Activated naive CD4-positive, alpha-beta T cell treated with anti-CD3 and anti-CD28 coated beads, Interleukin-2, amount 50 U/mL, for 24 hours (primary cell): ENCODE measurements around the gene IGSF21.

Source experiments
- H3K27ac Mint-ChIP-seq: one replicate; pipeline ENCODE4 v1.8.0; 2021; ENCODE audit warnings: mild to moderate bottlenecking, mixed read lengths
- H3K27me3 Mint-ChIP-seq: one replicate; pipeline ENCODE4 v1.8.0; 2021; ENCODE audit warnings: mixed read lengths
- H3K36me3 Mint-ChIP-seq: one replicate; pipeline ENCODE4 v1.8.0; 2021; ENCODE audit warnings: mixed read lengths
- H3K4me1 Mint-ChIP-seq: one replicate; pipeline ENCODE4 v1.8.0; 2021; ENCODE audit warnings: mixed read lengths
- H3K4me3 Mint-ChIP-seq: one replicate; pipeline ENCODE4 v1.8.0; 2021; ENCODE audit warnings: mild to moderate bottlenecking, mixed read lengths
- H3K9me3 Mint-ChIP-seq: one replicate; pipeline ENCODE4 v1.8.0; 2021; ENCODE audit warnings: mixed read lengths

Gene IGSF21

DNA sequence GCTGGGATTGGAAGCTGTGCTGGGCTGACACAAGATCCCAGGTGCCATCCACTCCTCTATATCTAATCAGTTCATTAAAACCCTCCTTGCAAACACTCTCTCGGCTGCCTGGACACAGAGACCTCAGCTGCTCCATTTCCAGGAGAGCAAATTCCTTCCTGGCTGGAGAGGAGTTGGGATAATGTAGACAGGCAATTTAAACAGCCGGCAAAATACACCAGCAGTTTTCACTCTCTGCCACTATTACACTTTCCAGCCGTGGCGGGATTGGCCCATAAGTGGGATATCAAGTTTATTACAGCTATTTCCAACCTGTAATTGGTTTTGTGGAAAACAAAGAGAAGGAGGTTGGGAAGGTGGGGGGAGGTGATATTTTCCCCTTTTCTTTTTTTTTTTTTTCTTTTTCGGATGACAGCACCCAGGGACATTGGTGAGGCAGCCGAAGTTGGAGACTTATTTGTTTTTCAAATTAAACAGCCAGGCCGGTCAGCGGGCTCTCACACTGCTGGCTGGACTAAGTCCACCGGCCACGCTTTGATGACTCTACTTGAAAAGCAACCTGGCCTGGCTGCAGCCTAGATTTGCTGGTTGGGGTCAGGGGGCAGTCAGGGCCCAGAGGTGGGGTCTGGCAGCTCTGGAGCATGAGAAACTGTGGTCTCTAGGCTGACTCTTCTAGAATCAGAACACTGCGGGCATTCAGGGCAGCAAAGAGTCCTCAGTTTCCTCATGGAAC, 177.4 kb downstream of the IGSF21 start:
- Mint-ChIP-seq H3K4me3 (no peak overlapping the region), H3K4me1 (no peaks in the 10 kb centered on the region), H3K9me3 (no peaks in the 10 kb centered on the region), H3K36me3 (no peaks in the 10 kb centered on the region), H3K27me3 (peaks cover 13% of the 10 kb centered on the region), H3K27ac (no peak overlapping the region)

GRCh38 chr1:18285538-18285924, 177.9 kb downstream of the IGSF21 start:
- no peaks in the 10 kb centered on the region for H3K9me3 Mint-ChIP-seq

DNA sequence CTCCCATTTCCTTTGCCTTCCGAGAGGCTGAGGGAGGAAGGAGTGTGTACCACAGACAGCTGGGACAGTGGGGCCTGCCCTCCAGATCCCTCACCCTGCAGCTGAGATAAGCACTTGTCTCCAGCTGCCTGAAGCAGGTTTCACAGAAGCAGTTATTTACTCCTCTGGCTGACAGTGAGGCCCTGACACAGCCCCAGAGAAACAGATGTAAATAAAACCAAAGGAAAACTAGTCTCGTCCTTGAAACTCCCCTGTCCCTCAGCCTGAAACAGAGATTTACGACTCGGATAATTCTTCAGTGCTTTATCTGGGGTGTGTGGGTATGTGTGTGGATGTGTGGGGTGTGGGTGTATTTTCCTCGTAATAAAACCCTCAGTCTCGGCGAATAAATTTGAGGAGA, 181.1 kb downstream of the IGSF21 start:
- Mint-ChIP-seq H3K36me3 (no peaks in the 10 kb centered on the region), H3K4me1 (no peaks in the 10 kb centered on the region), H3K27ac (no peak overlapping the region), H3K27me3 (peaks cover 12% of the 10 kb centered on the region), H3K4me3 (no peak overlapping the region), H3K9me3 (no peaks in the 10 kb centered on the region)

More at GRCh38 chr1:18285538-18285924, 177.9 kb downstream of the IGSF21 start:
- no peak overlapping the region for H3K27ac Mint-ChIP-seq
- H3K4me3 Mint-ChIP-seq, result no peak overlapping the region
- H3K27me3 Mint-ChIP-seq, result peaks cover 11% of the 10 kb centered on the region
- no peaks in the 10 kb centered on the region for H3K36me3 Mint-ChIP-seq
- H3K4me1 Mint-ChIP-seq, result no peaks in the 10 kb centered on the region

DNA sequence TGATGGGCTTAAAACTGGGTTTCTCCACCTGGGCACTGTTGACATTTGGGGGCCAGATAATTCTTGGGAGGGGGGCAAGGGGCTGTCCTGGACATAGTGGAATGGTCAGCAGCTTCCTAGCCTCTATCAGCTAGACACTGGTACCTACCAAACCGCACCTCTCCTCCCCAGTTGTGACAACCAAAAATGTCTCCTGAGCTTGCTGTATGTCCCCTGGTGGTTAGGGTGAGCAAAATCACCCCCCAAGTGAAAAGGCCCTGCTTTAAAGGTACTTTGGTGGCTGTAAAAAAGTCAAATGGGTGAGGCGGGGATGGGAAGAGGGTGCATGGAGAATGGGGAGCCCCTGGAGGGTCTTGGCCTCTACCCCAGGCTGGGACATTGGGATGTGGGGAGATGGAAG, 182.0 kb downstream of the IGSF21 start:
- H3K4me3 Mint-ChIP-seq, result no peak overlapping the region
- H3K27me3 Mint-ChIP-seq, result peaks cover 14% of the 10 kb centered on the region
- no peaks in the 10 kb centered on the region for H3K36me3 Mint-ChIP-seq

DNA sequence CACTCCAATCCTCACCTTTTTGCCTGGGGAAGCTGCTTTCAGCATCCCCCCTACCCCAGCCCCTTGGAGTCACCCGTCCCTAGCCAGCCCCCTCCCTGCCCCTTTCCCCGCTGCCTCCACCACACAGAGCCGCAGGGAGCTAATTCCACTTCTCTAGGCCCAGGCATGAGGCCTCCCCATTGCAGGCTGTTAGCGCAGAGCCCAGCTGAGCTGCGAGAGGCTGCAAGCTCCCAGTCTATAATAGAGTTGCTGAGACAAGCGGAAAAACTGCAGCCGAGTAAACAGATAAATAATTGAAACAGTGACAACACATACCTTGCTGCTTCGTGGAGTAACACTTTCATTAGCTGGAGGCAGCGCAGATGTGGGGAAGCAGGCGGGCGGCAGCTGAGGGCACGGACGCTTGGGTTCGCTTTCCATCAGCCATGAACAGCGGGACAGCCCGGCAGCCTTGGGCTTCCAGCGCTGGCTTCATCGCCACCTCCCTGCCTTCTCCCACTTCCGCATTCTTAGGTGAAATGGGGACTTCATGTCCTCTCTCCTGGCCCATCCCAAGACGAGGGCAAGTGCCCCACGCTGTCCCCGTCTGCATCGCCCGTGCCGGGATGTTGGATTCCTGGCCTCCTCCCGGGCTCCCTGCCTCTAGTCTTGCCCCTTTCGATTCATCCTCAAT, 183.3 kb downstream of the IGSF21 start:
- H3K4me3 Mint-ChIP-seq, result no peak overlapping the region
- no peaks in the 10 kb centered on the region for H3K9me3 Mint-ChIP-seq
- H3K4me1 Mint-ChIP-seq, result no peaks in the 10 kb centered on the region
- no peak overlapping the region for H3K27ac Mint-ChIP-seq
- H3K36me3 Mint-ChIP-seq, result no peaks in the 10 kb centered on the region
- H3K27me3 Mint-ChIP-seq, result peaks cover 21% of the 10 kb centered on the region

More for the DNA sequence above, 182.0 kb downstream of the IGSF21 start:
- no peaks in the 10 kb centered on the region for H3K4me1 Mint-ChIP-seq
- H3K27ac Mint-ChIP-seq, result no peak overlapping the region
- no peaks in the 10 kb centered on the region for H3K9me3 Mint-ChIP-seq

GRCh38 chr1:18292531-18292930, 184.9 kb downstream of the IGSF21 start:
- Mint-ChIP-seq H3K9me3 (no peaks in the 10 kb centered on the region), H3K27ac (no peak overlapping the region), H3K36me3 (no peaks in the 10 kb centered on the region), H3K4me1 (no peaks in the 10 kb centered on the region), H3K27me3 (peaks cover 30% of the 10 kb centered on the region), H3K4me3 (no peak overlapping the region)

DNA sequence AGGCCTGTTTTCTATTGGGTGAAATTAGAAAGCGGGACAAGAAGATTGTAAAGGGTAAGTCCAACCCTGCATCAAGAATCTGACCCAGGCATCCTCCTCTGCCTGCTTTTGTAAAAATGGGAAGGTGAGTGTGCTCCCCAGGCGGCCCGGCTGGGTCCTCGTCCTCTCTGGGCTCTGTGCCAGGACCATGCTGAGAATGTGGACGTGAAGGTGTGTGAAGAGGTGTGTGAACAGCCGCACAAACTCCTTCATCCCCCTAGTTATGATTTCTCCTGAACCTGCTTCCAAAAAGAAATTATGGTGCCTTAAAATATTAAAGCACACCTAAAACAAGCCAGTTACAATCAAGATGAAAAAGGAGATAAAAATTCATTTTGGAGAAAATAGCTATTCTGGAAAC, 185.7 kb downstream of the IGSF21 start:
- Mint-ChIP-seq H3K4me3 (no peak overlapping the region), H3K4me1 (no peaks in the 10 kb centered on the region), H3K9me3 (no peaks in the 10 kb centered on the region), H3K27ac (no peak overlapping the region), H3K36me3 (no peaks in the 10 kb centered on the region), H3K27me3 (peaks cover 33% of the 10 kb centered on the region)

DNA sequence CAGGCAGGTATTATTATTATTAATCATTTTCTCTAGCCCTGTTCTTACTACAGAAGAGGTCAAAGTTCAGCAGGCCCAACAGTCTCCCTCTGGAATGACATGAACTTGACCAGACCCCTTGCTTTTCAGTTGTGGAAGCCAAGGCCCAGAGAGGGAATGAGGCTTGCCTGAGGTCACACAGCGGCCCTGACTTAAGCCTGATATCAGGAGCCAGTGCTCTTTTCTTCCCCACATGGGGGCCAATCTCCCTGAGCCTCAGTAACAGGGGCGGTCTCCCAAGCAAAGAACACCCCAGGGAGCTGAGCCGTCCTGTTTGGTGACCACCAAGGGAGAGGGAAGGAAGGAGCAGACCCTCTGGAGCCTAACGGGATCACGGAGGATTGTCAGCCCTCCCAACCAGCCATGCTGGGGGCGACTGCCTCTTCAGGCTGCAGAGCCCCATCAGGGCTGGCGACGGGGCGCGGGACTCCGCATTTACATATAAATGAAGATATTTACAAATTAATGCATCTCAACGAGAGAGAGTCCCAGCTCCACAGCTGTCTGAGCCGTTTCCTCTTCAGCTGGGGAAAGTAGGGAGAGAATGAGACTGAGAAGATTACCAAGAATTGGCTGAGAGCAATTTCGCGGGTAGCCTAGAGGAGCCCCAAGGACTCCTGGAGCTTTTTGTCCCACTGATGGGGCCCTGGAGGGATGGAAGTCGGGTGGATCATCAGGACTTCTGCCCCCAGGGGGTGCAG, 187.0 kb downstream of the IGSF21 start:
- Mint-ChIP-seq H3K36me3 (no peaks in the 10 kb centered on the region), H3K4me3 (no peak overlapping the region), H3K9me3 (no peaks in the 10 kb centered on the region), H3K27ac (no peak overlapping the region), H3K4me1 (no peaks in the 10 kb centered on the region), H3K27me3 (peaks cover 34% of the 10 kb centered on the region)

DNA sequence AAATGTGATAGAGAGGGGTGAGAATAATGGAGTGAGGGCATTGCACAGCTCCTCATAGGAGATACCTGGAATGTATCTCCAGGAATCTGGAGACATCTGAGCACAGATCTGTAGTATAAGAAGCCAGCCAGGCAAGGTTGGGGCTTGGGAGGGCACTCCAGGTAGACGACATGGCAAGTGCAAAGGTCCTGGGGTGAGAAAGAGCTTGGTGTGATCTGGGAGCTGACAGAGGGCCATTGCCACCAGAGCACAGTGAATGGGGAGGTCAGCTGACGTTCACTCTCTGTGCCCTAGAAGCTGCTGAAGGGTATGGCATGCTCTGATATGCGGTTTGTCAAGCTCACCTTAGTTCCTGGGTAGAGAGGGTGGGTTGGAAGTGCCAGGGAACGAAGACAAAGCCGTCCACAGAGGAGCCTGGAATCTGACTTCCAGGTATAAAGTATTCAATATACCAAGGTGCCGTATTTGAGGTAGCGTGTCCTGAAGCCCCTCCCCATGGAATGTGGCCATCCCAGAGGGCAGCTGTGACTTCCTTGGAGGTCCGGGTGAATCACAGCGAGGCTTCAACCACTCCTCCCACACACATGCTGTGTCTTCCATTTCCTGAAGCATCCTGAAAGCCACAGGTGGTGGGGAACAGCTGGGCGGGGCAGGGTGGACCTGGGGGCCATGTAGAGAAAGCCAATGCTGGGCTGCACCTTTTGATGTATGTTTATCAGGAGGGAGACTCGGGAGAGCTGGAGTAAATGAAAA, 190.5 kb downstream of the IGSF21 start:
- Mint-ChIP-seq H3K4me3 (no peak overlapping the region), H3K9me3 (no peaks in the 10 kb centered on the region), H3K27ac (no peak overlapping the region), H3K27me3 (peaks cover 29% of the 10 kb centered on the region), H3K4me1 (no peaks in the 10 kb centered on the region), H3K36me3 (no peaks in the 10 kb centered on the region)

DNA sequence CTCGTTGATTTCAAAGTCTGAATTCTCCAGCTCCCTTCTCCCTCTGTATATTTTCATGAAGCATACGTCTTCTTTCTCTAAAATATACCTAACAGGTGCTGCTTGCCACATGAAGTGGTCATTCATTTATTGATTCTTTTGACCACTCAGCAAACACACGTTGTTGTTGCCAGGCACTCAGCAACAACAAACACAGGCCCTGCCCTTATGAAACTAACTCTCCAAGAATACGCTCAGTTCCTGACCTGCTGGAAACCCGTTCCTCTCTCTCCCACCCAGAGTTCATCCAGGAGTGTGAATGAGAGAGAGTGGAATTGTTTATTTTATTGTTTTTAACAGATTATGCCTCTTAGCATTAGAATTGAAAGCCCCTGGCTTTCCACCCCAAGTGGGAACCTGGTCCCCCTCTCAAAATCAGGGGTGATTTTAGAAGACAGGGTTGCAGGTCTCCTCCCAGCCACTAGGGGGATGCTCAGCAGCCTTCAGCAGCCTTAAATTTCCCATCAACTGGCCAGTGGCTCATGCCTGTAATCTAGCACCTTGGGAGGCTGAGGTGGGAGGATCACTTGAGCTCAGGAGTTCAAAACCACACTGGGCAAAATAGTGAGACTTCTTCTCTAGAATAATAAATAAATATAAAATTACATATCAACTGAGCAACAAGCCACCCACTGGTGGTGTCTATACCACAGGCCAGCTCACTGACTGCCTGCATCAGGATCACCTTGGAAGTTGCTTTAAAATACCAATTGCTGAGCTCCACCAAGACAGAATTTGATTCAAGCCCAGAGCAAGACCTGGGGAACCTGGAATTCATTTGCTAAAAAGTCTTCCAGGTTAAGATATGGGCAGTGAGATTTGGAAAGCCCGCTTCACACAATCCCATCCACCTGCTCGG, 192.1 kb downstream of the IGSF21 start:
- Mint-ChIP-seq H3K27ac (no peak overlapping the region), H3K4me1 (no peaks in the 10 kb centered on the region), H3K27me3 (peaks cover 25% of the 10 kb centered on the region), H3K4me3 (no peak overlapping the region), H3K36me3 (no peaks in the 10 kb centered on the region), H3K9me3 (no peaks in the 10 kb centered on the region)

DNA sequence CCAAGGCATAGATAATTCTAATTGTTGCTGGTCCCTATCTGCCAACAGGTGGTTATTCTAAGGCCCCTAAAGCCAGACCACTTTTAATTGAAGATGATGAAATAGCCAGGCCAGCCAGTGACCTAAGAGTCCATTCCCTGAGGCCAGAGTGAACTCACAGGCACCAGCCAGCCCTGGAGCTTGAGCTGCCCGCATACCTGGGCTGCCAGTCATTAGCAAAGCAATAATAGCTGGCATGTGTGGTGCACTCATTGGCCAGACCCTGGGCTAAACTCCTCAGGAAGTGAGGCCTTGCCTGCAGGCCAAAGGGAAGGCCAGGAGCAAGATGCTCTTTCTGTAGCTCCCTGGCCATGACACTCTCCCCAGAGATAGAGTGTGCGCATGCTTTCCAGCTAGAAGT, 192.8 kb downstream of the IGSF21 start:
- no peak overlapping the region for H3K27ac Mint-ChIP-seq
- H3K9me3 Mint-ChIP-seq, result no peaks in the 10 kb centered on the region
- H3K27me3 Mint-ChIP-seq, result peaks cover 18% of the 10 kb centered on the region
- no peaks in the 10 kb centered on the region for H3K4me1 Mint-ChIP-seq
- H3K4me3 Mint-ChIP-seq, result no peak overlapping the region
- no peaks in the 10 kb centered on the region for H3K36me3 Mint-ChIP-seq

DNA sequence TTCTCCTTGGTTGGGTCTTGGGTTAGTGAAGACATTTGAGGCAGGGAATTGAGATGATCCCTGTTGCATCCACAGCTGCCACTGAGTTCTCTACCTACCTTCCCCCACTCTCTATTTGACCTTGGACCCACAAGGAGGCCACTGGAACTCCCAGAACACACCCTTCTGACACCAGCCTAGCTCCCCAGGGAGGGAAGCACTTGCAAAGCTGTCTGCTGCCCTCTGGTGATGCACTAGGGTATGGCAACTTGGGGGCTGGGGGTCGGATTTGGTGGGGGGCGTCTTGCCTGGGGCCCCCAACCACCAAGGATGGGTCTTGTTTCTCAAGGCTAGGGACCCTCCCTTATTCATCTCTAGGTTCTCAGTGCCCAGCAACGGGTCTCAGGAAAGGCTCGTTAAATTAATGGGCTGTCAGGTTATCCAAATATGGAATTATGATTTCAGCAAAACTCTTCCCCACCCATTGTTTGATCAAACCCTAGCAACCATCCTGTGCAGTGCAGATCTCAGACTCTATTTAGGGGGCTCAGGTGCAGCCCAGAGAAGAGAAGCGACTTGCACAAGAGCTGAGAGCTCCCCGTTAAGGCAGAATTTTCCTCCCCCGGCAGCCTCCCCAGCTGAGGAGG, 195.3 kb downstream of the IGSF21 start:
- H3K9me3 Mint-ChIP-seq, result no peaks in the 10 kb centered on the region
- no peak overlapping the region for H3K4me3 Mint-ChIP-seq
- H3K27me3 Mint-ChIP-seq, result peaks cover 6% of the 10 kb centered on the region
- H3K27ac Mint-ChIP-seq, result no peak overlapping the region
- H3K36me3 Mint-ChIP-seq, result no peaks in the 10 kb centered on the region
- no peaks in the 10 kb centered on the region for H3K4me1 Mint-ChIP-seq

GRCh38 chr1:18304151-18304869, 196.7 kb downstream of the IGSF21 start:
- H3K9me3 Mint-ChIP-seq, result no peaks in the 10 kb centered on the region
- no peaks in the 10 kb centered on the region for H3K36me3 Mint-ChIP-seq
- no peak overlapping the region for H3K27ac Mint-ChIP-seq
- H3K4me1 Mint-ChIP-seq, result no peaks in the 10 kb centered on the region
- no peak overlapping the region for H3K4me3 Mint-ChIP-seq
- H3K27me3 Mint-ChIP-seq, result peaks cover 7% of the 10 kb centered on the region
